GM21423 (cell line): ENCODE data around the gene KLK15.
A peak's percentile ranks its signal among the peaks of the same experiment; 100 is the strongest.
"Not testable (repeated sequence)": the region's sequence is repeated elsewhere in the genome, so short reads cannot be mapped to it uniquely, and the experiment has no call there.

ENCODE experiments used
- ATAC-seq: cut with Tn5 transposase; IDR thresholded peaks from one replicate; pipeline ENCODE4 v1.9.1; 2021; ENCODE audit warnings: mild to moderate bottlenecking, moderate library complexity; ENCODE audit not compliant: unreplicated experiment

The KLK15 gene

GRCh38 chr19:50822661-50823208 lies 10.6 kb downstream of the KLK15 start:
- ATAC-seq = no peak

GRCh38 chr19:50821622-50822021 lies 11.8 kb downstream of the KLK15 start:
- no peak for ATAC-seq

- ATAC-seq = no peak
Measured at GRCh38 chr19:50821248-50821612, 12.1 kb downstream of the KLK15 start.

GRCh38 chr19:50820549-50821247 lies 12.7 kb downstream of the KLK15 start:
- no peak for ATAC-seq

- no peak for ATAC-seq
Measured at GRCh38 chr19:50820086-50820485, 13.3 kb downstream of the KLK15 start.

GRCh38 chr19:50819636-50820035 lies 13.7 kb downstream of the KLK15 start:
- ATAC-seq = no peak

GRCh38 chr19:50818859-50819472 lies 14.4 kb downstream of the KLK15 start:
- no peak for ATAC-seq

GRCh38 chr19:50817941-50818858 lies 15.2 kb downstream of the KLK15 start:
- peak; percentile 51 for ATAC-seq

GRCh38 chr19:50815439-50815838 lies 17.9 kb downstream of the KLK15 start:
- no peak for ATAC-seq

GRCh38 chr19:50814883-50815282 lies 18.5 kb downstream of the KLK15 start:
- ATAC-seq = no peak

GRCh38 chr19:50812474-50812873 lies 20.9 kb downstream of the KLK15 start:
- no peak for ATAC-seq

- ATAC-seq = not testable (repeated sequence)
Measured at GRCh38 chr19:50811622-50812238, 21.6 kb downstream of the KLK15 start.

- no peak for ATAC-seq
Measured at GRCh38 chr19:50808856-50809255, 24.5 kb downstream of the KLK15 start.

- peak; percentile 90 for ATAC-seq
Measured at GRCh38 chr19:50804420-50805272, 28.7 kb downstream of the KLK15 start.

GRCh38 chr19:50803633-50804419 lies 29.5 kb downstream of the KLK15 start:
- ATAC-seq = peak; percentile 3

GRCh38 chr19:50801107-50801506 lies 32.3 kb downstream of the KLK15 start:
- no peak for ATAC-seq

- no peak for ATAC-seq
Measured at GRCh38 chr19:50799547-50799851, 33.9 kb downstream of the KLK15 start.

GRCh38 chr19:50798659-50799546 lies 34.5 kb downstream of the KLK15 start:
- ATAC-seq = no peak
